ENCODE results near the gene TLL1.

DNA sequence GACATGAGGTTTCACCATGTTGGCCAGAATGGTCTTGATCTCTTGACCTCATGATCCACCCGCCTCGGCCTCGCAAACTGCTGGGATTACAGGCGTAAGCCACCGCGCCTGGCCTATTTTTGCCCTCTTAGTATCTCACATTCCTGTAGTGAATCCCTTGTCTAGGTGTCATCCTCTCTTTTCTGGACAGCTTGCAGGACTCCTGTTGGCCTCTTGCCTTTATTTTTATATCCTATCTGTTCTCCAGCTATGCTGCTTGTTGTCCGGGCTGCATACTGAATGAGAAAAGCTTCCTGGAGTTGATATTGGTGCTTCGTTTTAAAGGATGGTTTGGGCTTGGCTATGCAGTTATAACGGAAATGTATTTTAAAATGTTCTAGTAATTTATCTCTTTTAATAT is 148.6 kb downstream of the TLL1 start:
- TF ChIP-seq, protein P1, sequence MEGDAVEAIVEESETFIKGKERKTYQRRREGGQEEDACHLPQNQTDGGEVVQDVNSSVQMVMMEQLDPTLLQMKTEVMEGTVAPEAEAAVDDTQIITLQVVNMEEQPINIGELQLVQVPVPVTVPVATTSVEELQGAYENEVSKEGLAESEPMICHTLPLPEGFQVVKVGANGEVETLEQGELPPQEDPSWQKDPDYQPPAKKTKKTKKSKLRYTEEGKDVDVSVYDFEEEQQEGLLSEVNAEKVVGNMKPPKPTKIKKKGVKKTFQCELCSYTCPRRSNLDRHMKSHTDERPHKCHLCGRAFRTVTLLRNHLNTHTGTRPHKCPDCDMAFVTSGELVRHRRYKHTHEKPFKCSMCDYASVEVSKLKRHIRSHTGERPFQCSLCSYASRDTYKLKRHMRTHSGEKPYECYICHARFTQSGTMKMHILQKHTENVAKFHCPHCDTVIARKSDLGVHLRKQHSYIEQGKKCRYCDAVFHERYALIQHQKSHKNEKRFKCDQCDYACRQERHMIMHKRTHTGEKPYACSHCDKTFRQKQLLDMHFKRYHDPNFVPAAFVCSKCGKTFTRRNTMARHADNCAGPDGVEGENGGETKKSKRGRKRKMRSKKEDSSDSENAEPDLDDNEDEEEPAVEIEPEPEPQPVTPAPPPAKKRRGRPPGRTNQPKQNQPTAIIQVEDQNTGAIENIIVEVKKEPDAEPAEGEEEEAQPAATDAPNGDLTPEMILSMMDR (IDR thresholded peaks at IDR 0.05): no peak
- TF ChIP-seq POLR2A (IDR thresholded peaks at IDR 0.05) (no peak), EP300 (IDR thresholded peaks at IDR 0.05) (no peak)
